Activated T-cell treated with anti-CD3 and anti-CD28 coated beads, Interleukin-2, amount 50 U/mL, for 1 hour (primary cell): Measurements from ENCODE around the gene SCIN.
"Not testable (repeated sequence)": the region's sequence is repeated elsewhere in the genome, so short reads cannot be mapped to it uniquely, and the experiment has no call there.

ENCODE experiments used
- DNase-seq: peaks from one replicate; pipeline ENCODE4 v3.0.0-alpha.2; 2020

The SCIN gene

DNA sequence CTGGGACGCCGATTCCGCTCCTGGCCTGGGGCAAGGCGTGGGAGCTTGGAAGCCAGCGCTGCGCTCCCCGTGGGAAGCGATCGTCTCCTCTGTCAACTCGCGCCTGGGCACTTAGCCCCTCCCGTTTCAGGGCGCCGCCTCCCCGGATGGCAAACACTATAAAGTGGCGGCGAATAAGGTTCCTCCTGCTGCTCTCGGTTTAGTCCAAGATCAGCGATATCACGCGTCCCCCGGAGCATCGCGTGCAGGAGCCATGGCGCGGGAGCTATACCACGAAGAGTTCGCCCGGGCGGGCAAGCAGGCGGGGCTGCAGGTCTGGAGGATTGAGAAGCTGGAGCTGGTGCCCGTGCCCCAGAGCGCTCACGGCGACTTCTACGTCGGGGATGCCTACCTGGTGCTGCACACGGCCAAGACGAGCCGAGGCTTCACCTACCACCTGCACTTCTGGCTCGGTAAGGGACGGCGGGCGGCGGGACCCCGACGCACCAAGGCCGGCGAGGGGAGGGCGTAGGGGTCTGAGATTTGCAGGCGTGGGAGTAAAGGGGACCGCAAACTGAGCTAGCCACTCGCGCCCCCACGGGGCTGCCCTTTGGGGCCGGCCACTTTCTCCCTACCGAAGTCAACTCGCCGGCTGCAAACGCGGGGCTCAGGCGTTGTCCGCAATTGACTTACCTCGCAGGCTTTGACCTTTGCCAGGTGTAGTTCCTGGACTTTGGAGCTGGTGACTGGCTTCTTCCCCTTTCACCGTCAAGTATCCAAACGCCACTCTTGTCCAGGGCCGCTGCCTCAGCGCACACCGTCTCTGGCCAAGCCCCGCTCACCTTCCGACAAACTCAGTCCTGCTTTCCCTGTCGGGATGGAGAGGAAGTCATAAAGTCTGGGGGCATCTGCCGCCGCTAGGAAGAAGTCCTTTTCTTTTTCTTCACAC, at the start of gene SCIN:
TSS of gene SCIN (plus strand) at position 187 of the 928 bp plus-strand sequence. CDS start at position 254, 67 bp downstream.
- peak; percentile 22 for DNase-seq

DNA sequence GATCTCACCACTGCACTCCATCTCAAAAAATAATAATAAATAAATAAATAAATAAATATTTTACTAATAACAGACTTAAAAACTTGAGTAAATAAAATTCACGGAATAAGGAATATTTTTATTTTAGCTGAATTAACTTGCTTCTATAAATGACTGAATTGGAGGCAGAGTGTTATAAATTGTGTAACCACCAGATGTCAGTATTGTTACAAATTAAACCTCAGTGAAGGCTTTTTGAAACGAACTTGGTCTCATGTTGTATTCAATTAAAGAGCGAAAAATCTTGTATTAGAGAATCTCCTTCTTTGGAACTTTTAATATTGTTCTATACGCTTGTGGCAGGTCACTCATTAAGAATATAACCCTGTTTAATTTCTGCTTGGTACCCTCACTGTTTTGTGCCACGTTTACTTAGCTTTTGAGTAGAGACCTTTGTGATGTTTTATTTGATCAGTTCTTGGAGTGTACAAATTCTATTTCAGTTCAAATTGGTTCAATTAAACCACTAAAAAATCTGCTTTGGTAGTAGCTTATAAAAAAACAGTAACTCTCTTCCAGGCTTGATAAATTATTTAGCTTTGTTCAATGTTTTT, 45.6 kb upstream of the SCIN start:
- no peak for DNase-seq

GRCh38 chr7:12526693-12527092, 43.8 kb upstream of the SCIN start:
- not testable (repeated sequence) for DNase-seq

DNA sequence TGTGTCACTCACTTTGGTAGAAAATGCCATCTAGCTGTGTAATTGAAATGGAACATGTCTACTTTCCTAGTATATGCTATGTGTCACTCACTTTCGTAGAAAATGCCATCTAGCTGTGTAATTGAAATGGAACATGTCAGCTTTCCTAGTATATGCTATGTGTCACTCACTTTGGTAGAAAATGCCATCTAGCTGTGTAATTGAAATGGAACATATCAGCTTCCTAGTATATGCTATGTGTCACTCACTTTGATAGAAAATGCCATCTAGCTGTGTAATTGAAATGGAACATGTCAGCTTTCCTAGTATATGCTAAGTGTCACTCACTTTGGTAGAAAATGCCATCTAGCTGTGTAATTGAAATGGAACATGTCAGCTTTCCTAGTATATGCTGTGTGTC, 42.9 kb upstream of the SCIN start:
- DNase-seq, result not testable (repeated sequence)

DNA sequence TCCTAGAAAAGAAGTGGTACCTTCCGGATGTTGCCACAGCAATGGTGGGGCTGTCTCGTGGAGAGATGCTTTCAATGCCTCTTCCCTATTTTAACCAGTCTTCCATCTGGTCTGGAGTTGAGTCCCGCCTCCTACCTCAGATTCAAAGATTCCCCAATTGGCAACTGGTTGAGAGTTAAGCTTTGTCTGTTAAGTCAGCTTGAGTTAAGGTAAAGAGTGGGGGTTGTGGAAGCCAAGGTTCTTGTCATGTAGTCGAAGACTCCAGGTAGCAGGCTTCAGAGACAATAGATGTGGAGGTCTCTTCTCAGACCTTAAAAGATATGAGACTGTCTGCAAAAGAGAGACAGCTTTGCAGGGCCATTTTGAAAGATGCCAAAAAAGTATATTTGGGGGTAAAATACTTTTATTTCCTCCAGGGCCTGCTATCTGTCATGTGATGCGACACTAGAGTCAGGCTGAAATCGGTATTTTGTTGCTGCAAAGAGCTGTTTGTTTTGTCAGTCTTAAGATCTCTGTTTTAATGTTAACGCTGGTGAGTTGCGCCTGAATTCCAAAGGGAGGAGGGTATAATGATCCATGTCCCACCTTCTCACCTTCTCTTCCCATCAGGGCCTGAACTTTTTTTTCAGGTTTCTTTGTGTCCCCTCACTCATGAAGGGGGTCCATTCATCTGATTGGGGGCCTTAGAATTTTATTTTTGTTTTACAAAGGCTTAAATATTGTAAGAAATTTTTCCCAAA, 40.4 kb upstream of the SCIN start:
- DNase-seq, result no peak

DNA sequence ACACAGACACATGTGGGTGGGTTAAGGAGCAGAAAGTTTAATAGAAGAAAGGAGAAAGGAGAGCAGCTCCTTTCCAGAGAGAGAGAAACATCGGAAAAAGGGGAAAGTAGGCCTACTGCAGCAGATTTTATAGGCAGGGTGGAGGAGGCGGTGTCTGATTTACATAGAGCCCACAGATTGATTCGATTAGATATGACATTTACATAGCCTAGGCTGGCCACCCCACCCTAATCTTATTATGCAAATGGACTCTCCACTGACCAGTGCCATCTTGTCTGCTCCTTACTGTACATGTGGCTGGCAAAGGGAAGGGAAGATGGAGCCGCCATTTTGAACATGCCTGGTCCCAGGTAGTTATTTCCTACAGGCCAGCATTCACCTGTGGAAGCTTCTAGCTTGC, 38.7 kb upstream of the SCIN start:
- no peak for DNase-seq

DNA sequence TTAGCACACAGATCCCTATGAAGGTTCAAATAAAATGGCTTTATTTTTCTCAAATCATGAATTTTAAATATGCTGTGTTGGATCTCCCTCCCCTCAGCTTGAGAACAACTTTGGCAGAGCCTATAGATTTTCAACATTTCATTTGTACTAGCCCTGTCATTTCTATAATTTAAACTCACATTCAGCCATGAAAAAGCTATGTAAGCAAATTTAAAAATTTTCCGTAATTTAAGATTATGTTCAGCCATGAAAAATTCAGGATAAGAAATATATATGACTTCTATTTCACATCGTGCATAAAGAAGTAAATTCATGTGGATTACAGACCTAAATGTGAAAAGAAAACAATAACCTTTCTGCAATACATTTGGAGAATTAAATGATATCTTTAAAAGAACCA, 36.5 kb upstream of the SCIN start:
- DNase-seq, result no peak

DNA sequence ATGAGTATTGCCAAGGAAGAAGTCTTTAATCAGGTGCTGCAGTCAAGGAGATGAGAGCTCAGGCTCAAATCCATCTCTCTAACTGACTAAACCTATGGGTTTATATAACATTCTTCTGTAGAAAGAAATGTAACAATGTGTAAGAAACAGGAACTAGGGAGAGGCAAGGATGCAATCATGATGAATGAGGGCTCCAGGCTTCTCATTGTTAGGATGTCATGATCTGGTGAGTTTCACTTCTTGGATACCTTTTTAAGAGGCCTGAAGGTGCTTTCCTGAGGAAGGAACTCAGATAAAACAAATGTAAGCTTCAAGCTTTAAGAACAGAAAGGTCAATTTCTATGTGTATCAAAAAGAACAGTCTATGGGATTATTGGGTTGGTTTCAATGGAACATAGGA, 30.8 kb upstream of the SCIN start:
- no peak for DNase-seq

DNA sequence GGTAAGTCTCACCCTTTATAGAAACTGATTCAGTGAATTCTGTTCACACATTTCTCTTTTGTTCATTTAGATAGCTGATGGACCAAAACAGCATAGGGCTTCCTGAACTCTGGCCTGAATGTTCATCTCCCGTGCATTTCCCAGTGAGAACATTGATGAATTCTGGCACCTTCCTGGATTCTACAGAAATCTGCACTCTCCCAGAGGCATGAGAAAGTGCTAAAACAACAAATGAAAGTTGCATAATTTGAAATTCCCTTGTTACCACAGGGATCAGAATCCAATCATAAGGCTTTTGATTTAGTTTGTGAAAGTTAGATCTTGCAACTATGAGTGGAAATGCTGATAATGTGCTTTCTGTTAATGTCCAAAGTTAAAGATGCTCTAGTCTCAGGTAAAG, 29.7 kb upstream of the SCIN start:
- DNase-seq, result no peak

DNA sequence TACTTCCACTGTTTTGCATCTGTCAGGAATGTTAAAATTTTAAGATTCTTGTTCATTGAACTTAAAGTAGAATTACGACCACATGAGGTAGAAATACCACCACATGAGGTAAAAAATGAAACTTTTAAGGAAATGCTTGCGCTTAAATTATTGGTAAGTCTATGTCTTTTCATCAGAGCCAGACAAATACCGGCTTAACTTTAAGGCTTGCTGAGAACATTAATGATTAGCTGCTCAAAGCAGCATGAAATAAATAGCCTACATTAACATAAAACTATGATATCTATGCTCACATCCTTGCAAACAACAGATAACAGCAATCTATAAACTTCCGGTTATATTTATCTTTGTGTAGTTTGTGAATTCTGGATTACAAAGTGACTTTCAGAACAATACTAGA, 26.9 kb upstream of the SCIN start:
- DNase-seq, result no peak

GRCh38 chr7:12549106-12549505, 21.4 kb upstream of the SCIN start:
- no peak for DNase-seq

GRCh38 chr7:12550956-12551355, 19.6 kb upstream of the SCIN start:
- no peak for DNase-seq

DNA sequence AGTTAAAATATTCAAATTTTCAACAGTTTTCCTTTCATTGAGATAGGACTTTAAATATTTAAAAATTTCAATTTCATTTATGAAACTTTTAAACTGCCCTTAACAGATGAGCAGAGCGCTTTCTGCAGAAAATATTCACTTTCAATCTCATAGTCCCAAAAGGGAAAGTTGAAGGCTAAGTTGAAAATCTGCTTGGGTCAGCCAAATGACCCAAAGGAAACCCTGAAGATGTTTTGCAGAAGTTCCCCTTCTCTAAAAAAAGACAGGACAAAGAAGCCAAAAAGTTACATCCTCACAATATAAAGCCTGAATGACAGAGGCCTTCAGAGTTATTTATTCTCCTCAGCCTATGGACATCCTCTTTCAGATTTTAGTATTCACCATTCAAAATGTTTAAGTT, 17.6 kb upstream of the SCIN start:
- DNase-seq, result no peak

- no peak for DNase-seq
Measured at GRCh38 chr7:12553416-12553815, 17.1 kb upstream of the SCIN start.

- no peak for DNase-seq
Measured at GRCh38 chr7:12554351-12554750, 16.2 kb upstream of the SCIN start.

GRCh38 chr7:12554872-12555271, 15.6 kb upstream of the SCIN start:
- DNase-seq, result no peak

- not testable (repeated sequence) for DNase-seq
Measured at GRCh38 chr7:12555695-12556094, 14.8 kb upstream of the SCIN start.

GRCh38 chr7:12556139-12556792, 14.3 kb upstream of the SCIN start:
- DNase-seq, result not testable (repeated sequence)

- DNase-seq, result no peak
Measured at GRCh38 chr7:12557282-12557681, 13.2 kb upstream of the SCIN start.

DNA sequence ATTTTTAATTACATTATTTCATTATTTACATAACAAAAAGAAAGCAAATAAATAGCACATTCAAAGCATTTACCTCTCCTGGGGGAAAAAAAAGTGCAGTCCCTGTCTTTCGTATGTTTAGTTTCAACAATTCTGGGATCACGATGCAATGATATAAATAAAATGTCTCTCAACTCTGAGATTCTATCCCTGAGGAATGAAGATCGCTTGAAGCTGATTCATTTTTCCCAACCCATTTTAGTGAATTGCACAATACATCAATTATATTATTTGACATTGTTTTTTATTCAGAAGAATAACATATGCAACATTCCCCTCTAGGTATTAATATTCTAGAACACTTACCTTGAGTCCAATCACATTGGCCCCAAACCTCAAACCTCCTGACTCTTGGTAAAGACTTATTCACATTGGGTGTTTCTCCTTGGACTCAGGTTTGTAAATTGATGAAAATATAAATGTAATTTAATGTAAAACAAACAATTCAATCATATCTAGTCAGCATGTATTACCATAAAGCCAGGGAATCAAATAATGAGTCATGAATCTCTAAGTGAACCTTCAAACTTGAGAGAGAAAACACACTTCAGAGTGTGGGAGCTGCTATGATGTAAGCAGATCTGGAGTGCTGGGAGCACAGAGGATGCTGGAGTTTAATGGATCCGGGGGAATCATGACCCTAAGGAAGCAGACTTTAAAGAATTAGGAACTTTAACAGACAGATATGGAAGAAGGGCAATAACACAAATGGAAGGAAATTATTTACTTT, 5.3 kb upstream of the SCIN start:
- DNase-seq, result no peak

- DNase-seq, result no peak
Measured at GRCh38 chr7:12565873-12566272, 4.6 kb upstream of the SCIN start.

DNA sequence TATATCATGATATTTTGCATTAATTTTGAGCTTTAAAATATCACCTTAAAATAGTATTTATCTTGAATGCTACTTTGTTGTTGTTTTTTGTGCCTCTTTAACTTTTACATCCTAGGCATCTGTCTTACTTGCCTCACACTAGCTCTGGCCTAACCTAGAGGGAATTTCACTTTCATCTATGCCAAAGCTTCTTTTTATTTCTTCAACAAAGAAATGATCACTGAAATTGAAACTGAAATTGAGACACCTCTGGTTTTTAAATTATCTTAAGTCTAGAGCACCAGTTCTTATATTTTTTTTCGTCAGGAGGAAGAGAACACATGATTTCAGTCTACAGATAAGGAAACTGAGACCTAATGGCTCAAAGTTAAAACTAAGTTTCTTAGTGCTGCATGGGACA, 3.5 kb upstream of the SCIN start:
- DNase-seq, result no peak
